GM12874 (cell line): ENCODE data around the gene APRT.

Experiments used
- CTCF ChIP-seq: IDR thresholded peaks from 2 replicates; pipeline ENCODE4 v1.5.1; 2011; ENCODE audit warnings: low read depth, mild to moderate bottlenecking, control low read depth, low read length, moderate library complexity; ENCODE audit not compliant: insufficient read depth

Gene APRT

GRCh38 chr16:88826070-88826840 lies 14.5 kb upstream of the APRT start:
- no peak for TF ChIP-seq CTCF

- TF ChIP-seq CTCF: no peak
Measured at GRCh38 chr16:88825146-88825545, 13.4 kb upstream of the APRT start.

- no peak for TF ChIP-seq CTCF
Measured at GRCh38 chr16:88824256-88825077, 12.7 kb upstream of the APRT start.

GRCh38 chr16:88822281-88823040 lies 10.7 kb upstream of the APRT start:
- TF ChIP-seq CTCF: no peak

- no peak for TF ChIP-seq CTCF
Measured at GRCh38 chr16:88821168-88821850, 9.6 kb upstream of the APRT start.

GRCh38 chr16:88820385-88821025 lies 8.8 kb upstream of the APRT start:
- TF ChIP-seq CTCF: no peak

GRCh38 chr16:88819126-88819525 lies 7.4 kb upstream of the APRT start:
- no peak for TF ChIP-seq CTCF
